HL-60/S4 treated with retinoic acid at 250 ng/mL for 4 days and 3 days (cell line): ENCODE results near the gene NVL.

Experiments
- in situ Hi-C: fragments of 300-500 bp; cut with MboI; formaldehyde crosslinking; loops from 2 replicates; pipeline ENCODE4 v1.7.0; 2022; ENCODE audit warnings: low sequenced_read_pairs

The NVL gene

DNA sequence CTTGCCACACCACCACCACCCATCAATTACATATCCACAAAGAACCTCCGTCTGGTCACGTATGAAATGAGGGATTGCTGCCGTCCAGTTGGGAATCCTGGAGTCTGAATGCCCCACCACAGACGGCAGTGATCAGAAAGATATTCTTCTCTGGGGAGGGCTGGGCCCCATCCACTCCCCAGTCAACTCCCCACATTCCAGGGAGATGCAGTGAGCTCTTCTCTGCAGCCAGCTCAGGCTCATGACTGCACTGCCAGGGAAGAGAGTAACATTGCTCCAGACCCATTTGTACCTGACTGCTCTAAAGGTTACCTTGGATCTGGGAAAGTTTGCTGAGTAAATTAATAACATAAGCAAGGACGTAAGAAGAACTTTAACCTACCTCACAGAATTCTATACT, 128.6 kb downstream of the NVL start:
- in situ Hi-C loops: no loop called here

GRCh38 chr1:224199679-224200078, 130.3 kb downstream of the NVL start:
- in situ Hi-C loops: no loop called here

- in situ Hi-C loops: no loop called here
Observed at GRCh38 chr1:224198572-224198971, 131.4 kb downstream of the NVL start.

DNA sequence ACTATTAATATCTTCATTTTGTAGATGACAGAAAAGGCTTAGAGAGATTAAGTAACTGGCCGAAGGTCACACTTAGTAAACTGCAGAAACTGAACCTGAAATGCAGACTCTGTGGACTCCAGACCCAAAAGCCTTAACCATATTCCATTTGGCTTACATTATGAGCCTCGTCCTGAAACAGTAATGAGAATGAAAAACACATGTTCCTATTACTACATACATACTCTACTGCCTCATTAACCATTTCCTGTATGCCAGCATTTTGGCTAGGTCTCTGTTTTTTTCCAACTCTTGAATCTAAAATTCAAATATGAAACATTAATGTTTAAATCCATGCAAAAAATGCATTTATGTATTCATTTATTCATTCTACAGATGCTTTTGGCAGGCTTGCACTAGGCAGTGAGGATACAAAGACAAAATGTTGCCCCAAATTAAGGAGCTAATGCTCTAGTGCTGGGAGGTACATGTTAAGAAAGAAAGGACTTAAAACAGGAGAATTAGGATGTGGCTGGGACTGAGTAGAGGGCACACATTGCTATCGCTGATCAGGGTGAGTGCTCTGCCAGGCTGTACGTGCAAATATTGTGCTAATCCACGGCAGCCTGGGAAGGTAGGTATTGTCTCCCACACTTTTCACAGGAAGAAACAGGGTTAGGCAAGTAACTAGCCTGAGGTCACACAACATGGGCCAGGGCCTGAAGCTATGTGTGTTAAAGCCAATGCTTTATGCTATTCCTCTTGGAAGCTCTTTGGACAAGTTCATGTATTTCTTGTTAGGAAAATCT, 133.0 kb downstream of the NVL start:
- in situ Hi-C loops: no loop called here

DNA sequence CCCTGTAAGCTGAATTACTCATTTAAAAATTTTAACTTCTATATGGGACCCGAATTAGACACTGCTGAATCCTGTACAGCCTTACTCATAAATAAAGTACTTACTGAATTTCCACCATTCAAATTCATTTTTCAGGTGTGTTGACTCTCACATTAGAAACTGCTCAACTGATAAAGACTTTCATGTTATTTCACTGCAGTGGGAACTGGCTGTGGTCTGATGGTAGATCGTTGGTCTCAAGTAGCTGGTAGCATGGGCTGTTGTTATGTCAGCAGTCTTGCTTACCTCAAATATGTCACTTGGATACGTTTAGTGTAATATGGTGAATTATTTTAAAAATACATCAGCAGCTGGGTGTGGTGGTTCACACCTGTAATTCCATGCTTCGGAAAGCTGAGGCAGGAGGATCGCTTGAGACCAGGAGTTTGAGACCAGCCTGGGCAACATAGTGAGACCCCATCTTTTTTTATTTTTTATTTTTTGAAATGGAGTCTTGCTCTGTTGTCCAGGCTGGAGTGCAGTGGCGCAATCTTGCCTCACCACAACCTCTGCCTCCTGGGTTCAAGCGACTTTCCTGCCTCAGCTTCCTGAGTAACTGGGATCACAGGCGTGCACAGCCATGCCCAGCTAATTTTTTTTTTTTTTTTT, 136.5 kb downstream of the NVL start:
- in situ Hi-C loops: no loop called here

- in situ Hi-C loops: no loop called here
Observed at GRCh38 chr1:224192082-224192788, 137.7 kb downstream of the NVL start.

DNA sequence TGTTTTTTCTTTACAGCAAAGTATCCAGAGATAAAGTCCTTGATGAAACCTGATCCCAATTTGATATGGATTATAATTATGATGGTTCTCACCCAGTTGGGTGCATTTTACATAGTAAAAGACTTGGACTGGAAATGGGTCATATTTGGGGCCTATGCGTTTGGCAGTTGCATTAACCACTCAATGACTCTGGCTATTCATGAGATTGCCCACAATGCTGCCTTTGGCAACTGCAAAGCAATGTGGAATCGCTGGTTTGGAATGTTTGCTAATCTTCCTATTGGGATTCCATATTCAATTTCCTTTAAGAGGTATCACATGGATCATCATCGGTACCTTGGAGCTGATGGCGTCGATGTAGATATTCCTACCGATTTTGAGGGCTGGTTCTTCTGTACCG, 140.4 kb downstream of the NVL start:
- in situ Hi-C loops: no loop called here

- in situ Hi-C loops: no loop called here
Observed at GRCh38 chr1:224188286-224188685, 141.7 kb downstream of the NVL start.

DNA sequence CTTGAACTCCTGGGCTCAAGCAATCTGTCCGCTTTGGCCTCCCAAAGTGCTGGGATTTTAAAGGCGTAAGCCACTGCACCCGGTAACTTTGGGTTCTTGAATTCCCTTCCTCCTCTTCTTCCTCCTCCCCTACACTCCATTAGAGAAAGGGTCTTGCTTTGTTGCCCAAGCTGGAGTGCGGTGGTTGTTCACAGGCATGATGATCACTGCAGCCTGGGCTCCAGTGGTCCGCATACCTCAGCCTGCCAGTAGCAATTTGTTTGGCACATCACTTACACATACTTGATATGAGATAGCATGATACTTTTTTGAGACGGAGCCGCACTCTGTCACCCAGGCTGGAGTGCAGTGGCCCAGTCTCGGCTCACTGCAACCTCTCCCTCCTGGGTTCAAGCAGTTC, 144.8 kb downstream of the NVL start:
- in situ Hi-C loops: no loop called here

GRCh38 chr1:224183591-224184312, 146.2 kb downstream of the NVL start:
- in situ Hi-C loops: no loop called here

- in situ Hi-C loops: no loop called here
Observed at GRCh38 chr1:224182866-224183590, 146.9 kb downstream of the NVL start, which contains the start of gene DEGS1. Gene DEGS1 (plus strand): TSS chr1:224183240. CDS start chr1:224183337, 97 bp downstream.

DNA sequence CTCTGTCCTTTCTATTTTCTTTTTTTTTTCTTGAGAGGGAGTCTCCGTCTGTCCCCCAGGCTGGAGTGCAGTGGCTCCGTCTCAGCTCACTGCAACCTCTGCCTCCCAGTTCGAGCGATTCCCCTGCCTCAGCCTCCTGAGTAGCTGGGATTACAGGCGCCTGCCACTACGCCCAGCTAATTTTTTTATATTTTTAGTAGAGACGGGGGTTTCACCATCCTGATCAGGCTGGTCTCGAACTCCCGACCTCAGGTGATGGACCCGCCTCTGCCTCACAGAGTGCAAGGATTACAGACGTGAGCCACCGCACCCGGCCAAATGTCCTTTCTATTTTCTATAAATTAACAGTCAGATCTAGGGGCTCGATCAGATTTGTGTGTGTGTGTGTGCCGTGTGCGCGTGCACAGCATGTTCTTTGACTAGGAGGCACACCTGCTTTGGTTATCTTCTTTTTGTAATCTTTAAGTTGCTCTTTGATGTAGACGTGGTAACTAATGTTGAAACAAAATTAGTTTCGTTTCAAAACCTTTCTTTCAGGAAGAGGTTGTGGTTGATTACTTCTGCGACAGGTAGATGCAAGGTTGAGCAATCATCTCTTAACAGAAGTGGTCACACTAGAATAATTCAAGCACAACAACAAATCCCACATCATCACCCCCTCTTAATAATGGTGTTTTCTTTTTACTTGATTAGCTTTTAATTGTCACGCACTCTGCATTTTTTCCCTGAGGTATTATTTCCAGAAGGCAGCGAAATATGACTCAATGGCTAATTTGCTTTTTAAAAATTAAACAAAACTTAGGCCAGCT, 147.7 kb downstream of the NVL start:
- in situ Hi-C loops: no loop called here

DNA sequence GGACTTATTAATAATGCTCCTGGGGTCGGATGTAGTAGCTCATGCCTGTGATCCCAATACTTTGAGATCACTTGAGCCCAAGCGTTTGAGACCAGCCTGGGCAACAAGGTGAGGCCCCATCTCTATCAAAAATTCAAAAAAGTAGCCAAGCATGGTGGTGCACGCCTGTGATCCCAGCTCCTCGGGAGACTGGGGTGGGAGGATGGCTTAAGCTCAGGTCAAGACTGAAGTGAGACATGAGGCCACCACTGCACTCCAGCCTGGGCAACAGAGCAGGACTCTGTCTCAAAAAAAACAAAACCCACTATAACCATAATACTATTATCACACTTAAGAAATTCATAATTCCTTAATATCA, 148.5 kb downstream of the NVL start:
- in situ Hi-C loops: no loop called here

GRCh38 chr1:224180783-224181452, 149.1 kb downstream of the NVL start:
- in situ Hi-C loops: no loop called here

- in situ Hi-C loops: no loop called here
Observed at GRCh38 chr1:224178894-224179293, 151.1 kb downstream of the NVL start.

DNA sequence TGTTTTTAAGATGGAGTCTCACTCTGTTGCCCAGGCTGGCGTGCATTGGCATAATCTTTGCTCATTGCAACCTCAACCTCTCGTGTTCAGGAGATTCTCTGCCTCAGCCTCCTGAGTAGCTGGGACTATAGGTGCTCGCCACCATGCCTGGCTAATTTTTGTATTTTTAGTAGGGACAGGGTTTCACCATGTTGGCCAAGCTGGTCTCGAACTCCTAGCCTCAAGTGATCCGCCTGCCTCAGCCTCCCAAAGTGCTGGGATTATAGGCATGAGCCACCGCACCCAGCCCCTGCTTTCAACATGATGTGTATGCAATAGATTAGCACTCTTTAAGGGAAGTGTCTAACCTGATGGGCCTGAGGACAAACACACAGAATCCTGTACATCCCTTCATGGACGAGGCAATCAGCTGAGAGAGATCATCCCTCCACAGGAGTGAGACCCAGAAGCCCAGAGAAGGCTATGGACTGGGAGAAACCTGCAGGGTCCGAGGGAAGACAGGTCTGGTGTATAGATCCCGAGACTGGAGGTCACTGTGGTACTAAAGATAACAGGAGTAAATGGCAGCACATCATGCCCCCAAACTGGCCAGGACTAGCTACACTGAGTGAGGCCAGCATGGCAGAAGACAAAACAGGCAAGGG, 152.5 kb downstream of the NVL start:
- in situ Hi-C loops: no loop called here
